Thymus (tissue), 11 donors: ENCODE data around the gene HNF4A. TPM values are rescaled to one million over a fixed set of nuclear protein-coding genes. Genes with fewer than 3 reads are reported as not detected.

ENCODE experiments used
- DNase-seq, 9 donors: peaks; one replicate each; pipeline ENCODE4 v3.0.0-alpha.2; 2013; ENCODE audit warnings: low spot score in 9 of 9, low read depth in 6 of 9, missing footprints in 1 of 9
- H3K27ac ChIP-seq, 2 donors: one replicate each; pipeline ENCODE4 v1.5.1; 2013; ENCODE audit warnings: control low read depth in 1 of 2, low read depth in 1 of 2, low read length in 1 of 2, mild to moderate bottlenecking in 1 of 2, moderate library complexity in 1 of 2
- H3K27me3 ChIP-seq, 2 donors: one replicate each; pipeline ENCODE4 v1.5.1; 2013; ENCODE audit warnings: low read length in 1 of 2; ENCODE audit not compliant: control insufficient read depth in 2 of 2, insufficient read depth in 1 of 2
- H3K36me3 ChIP-seq, 2 donors: one replicate each; pipeline ENCODE4 v1.5.1; 2013; ENCODE audit warnings: low read length in 1 of 2, mild to moderate bottlenecking in 1 of 2, moderate library complexity in 1 of 2; ENCODE audit not compliant: control insufficient read depth in 2 of 2, insufficient read depth in 2 of 2
- H3K4me1 ChIP-seq, 2 donors: one replicate each; pipeline ENCODE4 v1.5.1; 2013; ENCODE audit warnings: low read length in 2 of 2; ENCODE audit not compliant: control insufficient read depth in 2 of 2, insufficient read depth in 2 of 2
- H3K4me3 ChIP-seq, 2 donors: one replicate each; pipeline ENCODE4 v1.5.1; 2013; ENCODE audit warnings: low read length in 2 of 2, control low read depth in 1 of 2, mild to moderate bottlenecking in 1 of 2
- H3K9me3 ChIP-seq, 2 donors: one replicate each; pipeline ENCODE4 v1.5.1; 2013; ENCODE audit warnings: low read length in 1 of 2, mild to moderate bottlenecking in 1 of 2; ENCODE audit not compliant: control insufficient read depth in 2 of 2, insufficient read depth in 1 of 2
- WGBS: extraction: QIAGEN DNeasy Blood & Tissue Kit; methylation state at CpG from one replicate; pipeline ENCODE4 v1.1.7; 2013; 5-methylcytosine and 5-hydroxymethylcytosine counted together
- polyA plus RNA-seq: library from polyadenylated mRNA; stranded (reverse); fragments of 200-250 nt; gene quantifications from one replicate; pipeline ENCODE4 v1.2.3, GENCODE V29; 2013
- total RNA-seq: library from RNA; stranded (reverse); fragments of 120-200 nt; gene quantifications from one replicate; pipeline ENCODE4 v1.2.4, GENCODE V29; 2013
- donor health status: healthy.

Gene HNF4A
- total and polyA plus RNA-seq, 2 donors, result 0.05 to 0.16 TPM

- H3K36me3 ChIP-seq, result no peaks in the 10 kb centered on the region
- H3K9me3 ChIP-seq, result no peaks in the 10 kb centered on the region
- whole genome bisulfite sequencing, result 88% methylated on average over 5 of the region's 5 CpGs
- no peak overlapping the region for H3K27ac ChIP-seq
- peaks cover 0 to 14% of the 10 kb centered on the region in 2 donors for H3K27me3 ChIP-seq
- no peaks in the 10 kb centered on the region for H3K4me1 ChIP-seq
- DNase-seq, result no peak
- H3K4me3 ChIP-seq, result no peak overlapping the region
These were observed 45.1 kb downstream of the HNF4A start for GRCh38 chr20:44400671-44400969.

- Histone ChIP-seq H3K36me3 (no peaks in the 10 kb centered on the region), H3K9me3 (no peaks in the 10 kb centered on the region), H3K27ac (no peak overlapping the region), H3K4me1 (no peaks in the 10 kb centered on the region), H3K27me3 (peaks cover 0 to 14% of the 10 kb centered on the region in 2 donors), H3K4me3 (no peak overlapping the region)
- 90% methylated on average over 23 of the region's 23 CpGs for WGBS
- DNase-seq, result no peak
These were observed 45.7 kb downstream of the HNF4A start for GRCh38 chr20:44400970-44401769.

- Histone ChIP-seq H3K4me1 (no peaks in the 10 kb centered on the region), H3K9me3 (no peaks in the 10 kb centered on the region), H3K27ac (no peak overlapping the region), H3K4me3 (no peak overlapping the region), H3K27me3 (peaks cover 0 to 12% of the 10 kb centered on the region in 2 donors), H3K36me3 (no peaks in the 10 kb centered on the region)
- 96% methylated on average over 17 of the region's 17 CpGs for WGBS
- DNase-seq, result no peak
These were observed 46.4 kb downstream of the HNF4A start for GRCh38 chr20:44401770-44402390.

DNA sequence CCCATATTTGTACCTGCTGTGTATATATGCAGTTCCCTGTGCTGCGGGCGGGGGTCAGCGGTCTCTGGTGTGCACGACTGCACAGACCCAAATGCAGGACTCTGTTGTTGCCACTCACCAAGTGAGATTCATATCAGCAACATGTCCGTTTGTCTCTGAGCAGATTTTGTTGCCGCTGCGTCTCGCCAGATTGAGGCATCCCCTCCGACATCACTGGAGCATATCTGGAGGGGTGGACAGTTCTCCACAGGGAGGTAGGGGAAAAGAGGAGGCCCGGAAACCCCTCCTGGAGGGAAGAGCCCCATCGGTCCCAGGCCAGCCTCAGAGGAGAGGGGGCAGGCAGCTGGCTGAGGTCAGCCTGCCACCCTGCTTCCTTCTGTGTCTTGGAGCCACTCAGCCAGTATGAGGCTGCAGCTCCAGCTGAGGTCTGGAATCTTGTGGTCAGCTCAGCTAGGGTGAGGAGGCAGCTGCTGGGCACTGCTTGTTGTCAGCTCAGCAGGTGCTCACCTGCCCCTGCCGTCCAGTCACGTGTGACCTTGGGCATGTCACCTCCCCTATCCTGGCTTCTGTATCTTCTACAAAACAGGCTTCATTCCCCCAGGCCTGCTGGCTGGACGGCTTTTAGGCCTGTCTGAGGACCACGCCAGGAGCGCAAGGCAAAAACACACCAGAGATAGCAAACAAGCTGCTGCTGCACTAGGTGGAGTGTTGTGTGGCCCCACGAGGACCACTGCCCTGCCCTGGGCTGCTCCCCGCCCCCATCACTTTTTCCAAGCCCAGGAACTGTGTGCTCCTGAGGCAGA is 47.1 kb downstream of the HNF4A start:
- Histone ChIP-seq H3K27me3 (peaks cover 0 to 12% of the 10 kb centered on the region in 2 donors), H3K27ac (no peak overlapping the region), H3K4me1 (no peaks in the 10 kb centered on the region), H3K4me3 (no peak overlapping the region), H3K36me3 (no peaks in the 10 kb centered on the region), H3K9me3 (no peaks in the 10 kb centered on the region)
- WGBS, result 90% methylated on average over 18 of the region's 18 CpGs
- DNase-seq, result no peak

DNA sequence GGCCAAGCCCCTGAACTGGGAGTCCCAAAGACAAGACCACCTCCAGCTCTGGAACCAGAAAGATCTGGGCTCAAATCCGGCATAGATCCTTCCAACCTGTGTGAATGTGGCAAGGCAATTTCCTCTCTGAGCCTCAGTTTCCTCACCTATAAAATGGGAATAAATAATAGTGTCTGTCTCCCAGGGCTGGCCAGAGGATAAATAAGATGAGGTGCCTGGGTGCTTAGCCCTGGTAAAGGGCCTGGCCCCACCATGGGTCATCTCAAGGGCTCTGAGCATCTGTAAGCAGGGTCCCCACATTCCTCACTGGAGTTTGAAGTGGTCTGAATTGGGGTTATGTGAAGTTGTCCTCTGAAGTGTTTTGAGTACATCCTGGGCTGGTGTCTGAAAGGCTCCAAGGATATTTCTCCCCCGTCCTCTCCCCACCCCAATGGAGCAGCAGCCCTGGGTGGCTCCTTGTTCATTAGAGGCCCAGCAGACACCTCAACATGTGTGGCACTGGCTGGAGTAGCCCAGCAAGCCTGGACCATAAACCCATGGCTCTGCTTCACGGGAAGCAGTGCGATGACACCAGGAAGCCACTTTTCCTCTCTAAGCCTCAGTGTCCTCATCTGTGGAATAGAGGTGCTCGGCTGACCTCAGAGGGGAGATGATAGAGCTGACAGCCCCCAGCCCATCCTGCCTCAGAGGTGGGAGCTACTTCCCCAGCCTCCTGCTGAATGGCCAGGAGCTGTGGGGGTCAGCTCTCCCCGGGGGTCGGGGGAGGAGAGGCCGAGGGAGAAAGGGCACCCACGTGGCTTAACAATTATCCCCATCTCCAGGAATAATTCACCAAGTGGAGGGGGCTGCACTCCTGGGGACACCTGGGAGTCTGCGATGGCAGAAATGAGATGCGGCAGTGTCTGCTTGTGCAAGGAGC is 48.0 kb downstream of the HNF4A start:
- Histone ChIP-seq H3K36me3 (no peaks in the 10 kb centered on the region), H3K9me3 (no peaks in the 10 kb centered on the region), H3K4me1 (no peaks in the 10 kb centered on the region), H3K27me3 (peaks cover 0 to 12% of the 10 kb centered on the region in 2 donors), H3K4me3 (no peak overlapping the region), H3K27ac (no peak overlapping the region)
- DNase-seq, result no peak
- WGBS, result 79% methylated on average over 11 of the region's 11 CpGs

GRCh38 chr20:44404204-44405181 is 49.0 kb downstream of the HNF4A start:
- Histone ChIP-seq H3K27ac (no peak overlapping the region), H3K4me1 (no peaks in the 10 kb centered on the region), H3K36me3 (no peaks in the 10 kb centered on the region), H3K4me3 (no peak overlapping the region), H3K9me3 (no peaks in the 10 kb centered on the region), H3K27me3 (peaks cover 0 to 6% of the 10 kb centered on the region in 2 donors)
- DNase-seq, result no peak
- WGBS, result 87% methylated on average over 21 of the region's 21 CpGs

- peaks cover 0 to 6% of the 10 kb centered on the region in 2 donors for H3K27me3 ChIP-seq
- H3K36me3 ChIP-seq, result no peaks in the 10 kb centered on the region
- H3K27ac ChIP-seq, result no peak overlapping the region
- no peak overlapping the region for H3K4me3 ChIP-seq
- DNase-seq, result no peak
- 80% methylated on average over 6 of the region's 6 CpGs for WGBS
- H3K9me3 ChIP-seq, result no peaks in the 10 kb centered on the region
- H3K4me1 ChIP-seq, result no peaks in the 10 kb centered on the region
These were observed 49.8 kb downstream of the HNF4A start for GRCh38 chr20:44405257-44405656.
